T-helper 2 cell (primary cell): Measurements from ENCODE around the gene THUMPD3.

Experiments used
- DNase-seq, 5 experiments: peaks; one replicate each; pipeline versions ENCODE4 v3.0.0 to v3.0.0-alpha.2; 2012 to 2022

Gene THUMPD3

DNA sequence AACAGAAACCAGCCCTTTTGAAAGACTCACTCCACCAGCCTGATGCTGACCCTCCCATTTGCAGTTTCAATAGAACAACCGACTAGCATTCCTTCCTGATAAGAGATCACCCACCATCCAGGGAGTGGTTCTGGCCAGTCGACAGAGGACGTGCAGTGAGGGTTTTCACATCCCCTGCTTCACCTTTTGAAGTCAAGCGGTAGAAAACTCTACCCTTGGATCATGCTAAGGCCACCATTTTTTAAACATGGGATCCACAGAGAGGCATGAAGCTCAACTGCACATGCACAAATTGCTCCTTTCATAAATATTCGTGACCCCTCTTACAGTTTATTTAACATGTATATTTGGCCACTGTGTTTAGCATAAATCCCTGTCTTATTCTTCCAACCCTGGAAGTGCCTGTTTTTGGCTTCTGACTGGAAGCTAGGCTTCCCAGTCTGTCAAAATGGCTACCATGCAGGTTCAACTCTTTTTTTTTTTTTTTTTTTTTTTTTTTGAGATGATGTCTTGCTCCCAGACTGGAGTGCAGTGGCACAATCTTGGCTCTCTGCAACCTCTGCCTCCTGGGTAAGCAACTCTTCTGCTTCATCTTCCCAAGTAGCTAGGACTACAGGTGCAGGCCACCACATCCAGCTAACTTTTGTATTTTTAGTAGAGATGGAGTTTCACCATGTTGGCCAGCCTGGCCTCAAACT lies 1.0 kb upstream of the THUMPD3 start:
- DNase-seq, result no peak

- no peak for DNase-seq
Observed at GRCh38 chr3:9369508-9369907, 6.7 kb downstream of the THUMPD3 start.

GRCh38 chr3:9373465-9373864 lies 10.6 kb downstream of the THUMPD3 start:
- peak in 1 of 5 experiments; percentile 19 for DNase-seq

GRCh38 chr3:9377981-9378380 lies 15.1 kb downstream of the THUMPD3 start:
- DNase-seq, result no peak

DNA sequence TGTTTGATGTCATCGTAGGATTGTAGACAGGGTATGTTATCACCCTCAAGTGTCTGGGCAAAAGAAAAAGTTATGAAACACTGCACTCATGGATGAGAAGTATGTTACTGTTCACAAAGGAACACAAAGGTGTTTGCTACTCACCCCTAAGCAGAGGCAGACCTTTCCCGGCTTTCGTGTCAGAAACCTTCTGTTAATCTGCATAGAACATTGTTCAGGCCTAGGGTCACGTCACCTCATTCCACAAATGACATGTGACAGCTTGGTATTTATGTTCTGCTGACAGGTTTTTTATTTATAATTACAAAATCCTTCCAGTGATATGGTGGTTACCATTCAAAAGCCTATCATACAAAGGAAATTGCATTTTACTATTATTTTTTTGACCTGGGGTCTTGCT lies 16.5 kb downstream of the THUMPD3 start:
- no peak for DNase-seq

DNA sequence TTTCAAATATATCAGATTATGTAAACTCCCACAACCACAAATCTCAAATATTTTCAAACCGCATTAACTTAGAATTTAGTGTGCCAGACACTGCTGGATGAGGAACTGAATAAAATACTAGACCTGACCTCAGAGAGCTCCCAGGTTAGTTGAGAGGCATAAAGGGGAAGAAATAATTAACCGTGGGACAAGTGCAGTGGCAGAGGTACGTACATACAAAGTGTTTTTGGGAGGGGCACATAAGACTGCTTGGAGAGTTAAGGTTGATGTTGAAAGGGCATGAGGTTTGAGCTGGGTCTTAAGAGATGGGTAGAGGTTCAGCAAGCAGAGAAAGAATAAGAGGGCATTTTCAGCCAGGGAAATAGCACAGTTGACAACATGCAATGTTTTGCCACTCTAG lies 17.2 kb downstream of the THUMPD3 start:
- no peak for DNase-seq

DNA sequence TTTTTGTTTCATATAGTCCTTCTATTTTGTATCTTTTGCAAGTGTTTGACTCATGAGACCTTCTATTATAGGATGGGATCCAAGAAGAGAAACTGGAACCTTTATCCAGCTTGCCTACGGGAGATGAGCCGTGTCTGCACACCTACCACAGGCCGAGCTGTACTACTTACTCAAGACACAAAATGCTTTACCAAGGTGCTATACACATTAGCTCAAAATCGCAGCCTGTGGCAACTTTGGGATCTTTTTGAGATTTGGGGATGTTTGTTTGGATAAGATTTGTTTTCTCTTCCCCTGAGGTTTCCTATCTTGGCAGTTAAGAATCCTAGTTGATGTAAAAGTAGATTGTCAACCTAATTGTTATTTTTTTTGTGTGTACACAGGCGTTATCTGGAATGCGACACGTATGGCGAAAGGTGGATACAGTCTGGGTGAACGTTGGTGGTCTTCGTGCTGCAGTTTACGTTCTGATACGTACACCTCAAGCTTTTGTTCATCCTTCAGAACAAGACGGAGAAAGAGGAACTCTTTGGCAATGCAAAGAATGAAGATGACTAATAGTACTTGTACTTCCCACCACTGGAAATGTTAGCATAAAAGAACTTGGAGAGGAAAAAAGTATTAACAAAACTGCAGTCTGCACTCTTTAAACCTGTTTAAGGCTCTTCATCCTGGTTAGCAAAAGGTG lies 21.4 kb downstream of the THUMPD3 start:
- DNase-seq, result no peak

- no peak for DNase-seq
Observed at GRCh38 chr3:9385187-9386077, 22.6 kb downstream of the THUMPD3 start.

- no peak for DNase-seq
Observed at GRCh38 chr3:9386078-9386459, 23.2 kb downstream of the THUMPD3 start.

DNA sequence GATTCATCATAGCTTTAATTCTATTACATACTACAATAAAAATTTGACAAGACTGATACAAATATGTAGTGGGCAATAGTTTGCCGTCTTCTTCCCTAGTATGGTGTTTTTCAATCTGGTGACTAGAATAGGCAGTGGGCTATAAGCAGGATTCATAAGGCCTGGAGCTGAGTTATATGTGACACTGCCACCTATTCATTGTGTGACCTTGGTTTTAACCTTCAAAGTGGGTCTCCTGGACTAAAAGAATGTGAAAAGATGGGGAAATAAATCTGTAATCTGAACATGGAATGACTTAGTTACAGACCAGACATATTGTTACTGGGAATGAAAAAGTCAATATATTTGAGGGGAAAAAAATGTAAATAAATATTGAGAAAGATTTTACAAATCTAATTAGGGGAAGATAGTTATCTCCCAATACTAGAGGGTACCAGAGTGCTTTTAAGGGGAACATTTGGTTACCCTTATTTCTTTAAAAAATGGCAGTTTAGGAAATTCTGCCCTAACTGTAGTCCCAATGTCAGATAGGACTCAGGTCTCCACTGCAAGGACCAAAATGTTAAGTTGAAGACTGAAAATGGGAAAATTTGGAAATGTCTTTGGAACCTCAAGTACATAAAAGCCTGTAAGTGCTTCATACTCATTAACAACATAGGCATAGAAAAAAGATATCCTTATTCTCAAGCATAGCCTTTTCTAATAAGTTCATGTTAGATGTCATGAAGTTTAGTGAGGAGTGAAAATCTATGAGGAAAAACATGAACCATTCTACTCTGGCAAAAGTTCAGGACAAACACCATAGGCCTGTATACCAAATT lies 23.9 kb downstream of the THUMPD3 start:
- no peak for DNase-seq

DNA sequence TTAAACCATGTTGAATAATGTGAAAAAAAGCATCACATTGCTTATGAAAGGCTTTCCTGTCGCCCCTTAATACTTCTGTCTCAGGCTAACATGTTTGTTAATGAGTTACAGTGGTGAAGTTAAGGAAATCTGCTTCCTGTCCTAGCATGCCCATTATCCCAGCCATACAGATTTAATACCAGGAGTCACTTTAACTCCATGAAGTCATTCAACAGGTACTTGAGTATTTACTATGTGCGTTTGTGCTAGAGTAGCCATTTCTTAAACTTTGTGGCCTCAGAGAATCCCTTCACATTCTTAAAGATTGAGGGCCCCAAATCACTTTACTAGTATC lies 24.4 kb downstream of the THUMPD3 start:
- no peak for DNase-seq

DNA sequence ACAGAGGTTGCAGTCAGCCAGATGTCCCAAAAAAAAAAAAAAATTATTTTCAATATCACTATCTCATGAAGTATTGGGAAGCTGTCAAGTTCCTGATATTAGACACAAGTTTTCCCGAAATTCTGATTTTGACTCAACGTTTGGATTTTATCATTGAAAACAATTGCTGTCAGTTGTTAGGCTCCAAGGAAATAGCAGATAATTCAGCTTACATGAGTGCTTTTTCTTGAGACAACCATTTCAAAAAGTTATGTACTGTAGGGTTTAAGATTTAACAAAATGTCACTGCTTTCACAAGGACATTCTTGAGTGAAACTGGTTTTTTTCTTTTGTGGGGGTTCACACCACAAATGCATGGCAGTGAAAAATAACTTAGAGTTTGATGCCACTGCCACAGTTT lies 25.3 kb downstream of the THUMPD3 start:
- DNase-seq, result no peak

DNA sequence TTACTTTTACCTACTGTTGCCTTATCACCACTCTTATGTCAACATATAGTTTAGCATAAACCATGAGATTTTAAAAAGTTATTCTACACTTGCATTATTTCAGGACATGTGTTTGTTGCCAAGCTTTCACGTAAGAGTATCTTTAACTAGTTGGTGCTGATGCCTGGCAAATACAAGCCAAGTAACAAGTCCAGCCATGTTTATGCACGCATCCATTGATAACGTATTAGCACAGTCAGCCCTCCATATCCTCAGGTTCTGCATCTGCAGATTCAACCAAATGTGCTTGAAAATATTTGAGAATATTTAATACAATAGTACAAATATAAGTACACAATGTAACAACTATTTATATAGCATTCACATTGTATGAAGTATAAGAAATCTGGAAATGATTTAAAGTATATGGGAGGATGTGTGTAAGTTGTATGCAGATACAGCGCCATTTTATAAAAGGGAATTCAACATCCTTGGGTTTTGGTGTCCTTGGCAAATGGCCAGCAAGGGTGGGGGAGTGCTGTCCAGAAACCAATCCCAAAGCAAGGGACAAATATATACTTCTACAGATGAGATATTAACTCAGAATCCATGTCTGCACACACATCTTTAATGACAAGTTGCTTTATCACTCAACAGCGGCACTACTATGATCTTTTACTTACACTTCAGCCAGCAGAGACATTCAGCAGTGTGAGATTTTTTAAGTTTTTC lies 25.9 kb downstream of the THUMPD3 start:
- DNase-seq, result no peak

- DNase-seq, result no peak
Observed at GRCh38 chr3:9390265-9390888, 27.5 kb downstream of the THUMPD3 start.

GRCh38 chr3:9392041-9392440 lies 29.2 kb downstream of the THUMPD3 start:
- DNase-seq, result no peak

DNA sequence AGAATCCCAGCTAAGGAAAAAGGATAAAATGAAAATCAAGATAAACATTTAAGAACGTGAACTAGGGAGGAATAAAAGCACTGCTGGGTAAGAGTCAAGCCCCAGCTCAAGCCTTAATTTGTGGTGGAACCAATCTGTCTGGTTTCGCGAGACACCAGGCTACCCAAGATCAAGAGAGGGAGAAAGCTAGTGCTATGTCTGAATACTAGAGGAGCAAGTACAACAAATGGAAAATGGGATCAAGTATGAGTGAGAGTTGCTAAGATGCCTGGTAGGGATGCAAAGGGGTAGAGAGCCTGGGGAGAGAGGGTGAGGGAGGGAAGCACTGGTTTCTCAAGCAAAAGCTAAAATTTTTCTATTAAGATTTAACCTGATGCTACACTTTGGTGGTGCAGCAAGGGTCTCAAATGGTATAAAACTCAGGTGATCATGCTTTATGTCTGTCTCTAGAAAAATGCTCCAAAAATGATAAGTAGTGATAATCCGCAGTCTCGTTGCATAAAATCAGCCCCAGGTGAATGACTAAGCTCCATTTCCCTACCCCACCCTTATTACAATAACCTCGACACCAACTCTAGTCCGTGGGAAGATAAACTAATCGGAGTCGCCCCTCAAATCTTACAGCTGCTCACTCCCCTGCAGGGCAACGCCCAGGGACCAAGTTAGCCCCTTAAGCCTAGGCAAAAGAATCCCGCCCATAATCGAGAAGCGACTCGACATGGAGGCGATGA lies 32.9 kb downstream of the THUMPD3 start:
- DNase-seq, result peak in 1 of 5 experiments; percentile 12

DNA sequence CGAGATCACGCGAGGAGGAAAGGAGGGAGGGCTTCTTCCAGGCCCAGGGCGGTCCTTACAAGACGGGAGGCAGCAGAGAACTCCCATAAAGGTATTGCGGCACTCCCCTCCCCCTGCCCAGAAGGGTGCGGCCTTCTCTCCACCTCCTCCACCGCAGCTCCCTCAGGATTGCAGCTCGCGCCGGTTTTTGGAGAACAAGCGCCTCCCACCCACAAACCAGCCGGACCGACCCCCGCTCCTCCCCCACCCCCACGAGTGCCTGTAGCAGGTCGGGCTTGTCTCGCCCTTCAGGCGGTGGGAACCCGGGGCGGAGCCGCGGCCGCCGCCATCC lies 33.4 kb downstream of the THUMPD3 start:
- peak in 4 of 5 experiments; percentile 58 to 96 (median 74) for DNase-seq

- DNase-seq, result peak; percentile 97 to 100 (median 98)
Observed at GRCh38 chr3:9396632-9397331, 33.9 kb downstream of the THUMPD3 start.

DNA sequence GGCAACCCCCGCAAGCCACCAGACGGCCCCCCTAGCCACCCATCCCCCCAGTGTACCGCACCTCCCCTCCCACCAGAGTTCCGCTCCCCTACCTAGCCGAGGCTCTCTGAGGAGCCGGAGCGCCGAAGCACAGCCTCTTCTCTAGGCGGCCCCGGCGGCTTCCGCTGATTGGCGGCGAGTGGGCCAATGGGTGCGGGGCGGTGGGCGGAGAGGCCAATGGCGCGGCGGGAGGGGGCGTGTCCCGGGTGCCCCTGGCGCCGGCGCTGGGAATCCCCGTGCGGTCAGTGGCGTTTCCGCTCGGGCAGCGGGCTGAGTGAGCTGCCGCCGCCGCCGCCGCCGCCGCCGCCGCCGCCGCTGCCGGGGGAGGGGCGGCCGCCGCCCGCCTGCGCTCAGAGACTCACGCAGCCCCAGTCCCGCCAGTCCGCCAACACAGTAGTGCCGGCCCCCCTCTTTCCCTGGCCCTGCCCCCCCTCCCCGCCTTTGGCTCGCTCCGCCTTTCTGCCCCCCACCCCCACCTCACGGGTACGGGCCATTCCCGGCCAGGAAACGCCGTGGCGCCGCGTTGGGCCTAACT lies 34.6 kb downstream of the THUMPD3 start, which contains the start of gene SETD5:
Gene SETD5 (plus strand): TSS at position 284 of the 574 bp plus-strand sequence. CDS start 31,324 bp downstream, outside the sequence.
- peak; percentile 98 to 100 (median 99) for DNase-seq
